Aorta (tissue), 5 donors: ENCODE results near the gene NUBP1. TPM values are rescaled to one million over a fixed set of nuclear protein-coding genes. Genes with fewer than 3 reads are reported as not detected.
A peak's percentile ranks its signal among the peaks of the same experiment; 100 is the strongest.

Experiments used
- ATAC-seq: fragments of 200-7000 bp; cut with Tn5 transposase; one replicate; pipeline ENCODE4 v1.9.1; 2022; ENCODE audit warnings: moderate library complexity; ENCODE audit not compliant: low FRiP score
- DNase-seq, 2 donors: peaks; one replicate each; pipeline ENCODE4 v3.0.0-alpha.2; 2020
- H3K27ac ChIP-seq, 2 donors: one replicate each; pipeline ENCODE4 v1.5.1; 2013; ENCODE audit warnings: low read length in 2 of 2, mild to moderate bottlenecking in 2 of 2, moderate library complexity in 2 of 2, control low read depth in 1 of 2, inconsistent platforms in 1 of 2, low read depth in 1 of 2
- H3K27me3 ChIP-seq, 2 donors: one replicate each; pipeline ENCODE4 v1.6.1; 2013; ENCODE audit warnings: control low read depth in 1 of 2, low read length in 1 of 2, mild to moderate bottlenecking in 1 of 2, moderate library complexity in 1 of 2; ENCODE audit not compliant: insufficient read depth in 2 of 2, control insufficient read depth in 1 of 2
- H3K36me3 ChIP-seq, 2 donors: one replicate each; pipeline ENCODE4 v1.6.1; 2013; ENCODE audit warnings: control low read depth in 1 of 2, low read length in 1 of 2, mild to moderate bottlenecking in 1 of 2; ENCODE audit not compliant: insufficient read depth in 2 of 2, control insufficient read depth in 1 of 2
- H3K4me1 ChIP-seq, 2 donors: one replicate each; pipeline ENCODE4 v1.6.1; 2013; ENCODE audit warnings: low read length in 2 of 2, control low read depth in 1 of 2, mild to moderate bottlenecking in 1 of 2, moderate library complexity in 1 of 2; ENCODE audit not compliant: insufficient read depth in 2 of 2, control insufficient read depth in 1 of 2
- H3K4me3 ChIP-seq, 2 donors: one replicate each; pipeline ENCODE4 v1.5.1; 2013; ENCODE audit warnings: low read length in 2 of 2, control low read depth in 1 of 2, mild to moderate bottlenecking in 1 of 2
- H3K9me3 ChIP-seq: one replicate; pipeline ENCODE4 v1.6.1; 2013; ENCODE audit warnings: mild to moderate bottlenecking, low read length; ENCODE audit not compliant: control insufficient read depth
- WGBS, 2 donors: extraction: QIAGEN DNeasy Blood & Tissue Kit; methylation state at CpG; one replicate each; pipeline ENCODE4 v1.1.7; 2013; 5-methylcytosine and 5-hydroxymethylcytosine counted together
- intact Hi-C, 2 donors: fragments of 100-400 bp; cut with DNase I; formaldehyde crosslinking; loops; one replicate each; pipeline versions ENCODE4 v1.14.2 to v1.15.0; 2022
- polyA plus RNA-seq, 2 donors: library from polyadenylated mRNA; stranded (reverse); fragments of 200-250 nt; gene quantifications; one replicate each; pipeline ENCODE4 v1.2.3, GENCODE V29; 2013
- total RNA-seq, 2 donors: library from RNA; stranded (reverse); fragmentation: NEBNext Ultra II Directional; extraction: Animal tissue kit (Norgen Biotek cat#: 25700); gene quantifications; one replicate each; pipeline ENCODE4 v1.2.1, GENCODE V29; 2021
- donor health status: healthy with polysubstance abuse.
- donor health status: Bipolar disorder and iron deficiency.
- donor health status: DM: no; HTN: no; CAD: no.
- donor health status: DM: no; HTN: no; CAD: no.
- donor health status: DM: yes; HTN: yes; CAD: no.

The NUBP1 gene
- total and polyA plus RNA-seq, 4 donors = 29.6 to 37.2 (median 31.3) TPM

DNA sequence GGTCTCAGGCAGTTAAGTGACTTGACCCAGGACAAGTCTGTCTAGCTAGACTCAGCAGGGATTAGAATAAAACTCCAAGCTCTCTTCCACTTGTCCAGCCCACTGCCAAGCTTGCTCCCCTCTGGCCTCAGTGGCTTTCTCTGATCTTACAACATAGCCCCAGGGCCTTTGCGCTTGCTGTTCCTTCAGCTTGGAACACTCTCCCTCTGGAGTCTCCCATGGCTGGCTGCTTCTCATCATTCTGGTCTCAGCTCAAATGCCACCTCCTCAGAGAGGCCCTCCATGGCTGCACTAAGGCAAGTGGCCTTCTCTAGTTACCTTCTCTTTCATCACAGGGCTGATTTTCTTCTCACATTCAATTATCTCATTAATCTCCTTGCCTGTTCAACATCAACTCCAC, 73.9 kb downstream of the NUBP1 start:
- no peak overlapping the region for H3K4me3 ChIP-seq
- no peak for ATAC-seq

GRCh38 chr16:10817963-10818941, 74.6 kb downstream of the NUBP1 start, which contains the start of gene TVP23A:
TSS of gene TVP23A (minus strand) at chr16:10818794. CDS start at chr16:10818493, 301 bp downstream.
- ATAC-seq (peak; percentile 52), DNase-seq (peak in 1 of 2 donors; percentile 42)
- H3K27ac ChIP-seq = no peak within 1 kb of the TSS
- H3K36me3 ChIP-seq = no peaks in the 10 kb centered on the region
- H3K9me3 ChIP-seq = no peaks in the 10 kb centered on the region
- peak within 1 kb of the TSS; percentile 8 to 48 for H3K4me3 ChIP-seq
- intact Hi-C loops = no loop called here
- WGBS, 2 donors = 16% methylated on average over 55 to 64 of the region's 64 CpGs
- H3K4me1 ChIP-seq = no peaks in the 10 kb centered on the region
- no peaks in the 10 kb centered on the region for H3K27me3 ChIP-seq

More for the DNA sequence above, 73.9 kb downstream of the NUBP1 start:
- Histone ChIP-seq H3K4me1 (no peaks in the 10 kb centered on the region), H3K9me3 (no peaks in the 10 kb centered on the region), H3K36me3 (no peaks in the 10 kb centered on the region), H3K27ac (no peak overlapping the region), H3K27me3 (no peaks in the 10 kb centered on the region)
- DNase-seq = peak in 1 of 2 donors; percentile 8
- intact Hi-C loops = no loop called here
- WGBS, 2 donors = 100% methylated on average over 1 of the region's 1 CpG

Other genes with a start within 250 kb of the NUBP1 start
- 100 to 1,000 TPM; 133 to 143 TPM for gene EMP2, start 163.2 kb upstream of the NUBP1 start, total RNA-seq
- gene EMP2, start 163.2 kb upstream of the NUBP1 start, polyA plus RNA-seq = 10 to 100 TPM; 18.9 to 52.6 TPM
- under 1 TPM; 0.29 to 0.39 TPM for gene TEKT5, start 48.9 kb upstream of the NUBP1 start, total RNA-seq
- gene TEKT5, start 48.9 kb upstream of the NUBP1 start, polyA plus RNA-seq = 1 to 10 TPM in 1 of 2 donors, not detected in 1; 2.9 TPM
- 1 to 10 TPM in 1 of 2 donors, under 1 TPM in 1; 0.58 to 5.6 TPM for gene TVP23A, start 75.0 kb downstream of the NUBP1 start, total RNA-seq
- gene TVP23A, start 75.0 kb downstream of the NUBP1 start, polyA plus RNA-seq = under 1 TPM in 1 of 2 donors, not detected in 1; 0.51 TPM
- 100 to 1,000 TPM in 1 of 2 donors, 10 to 100 TPM in 1; 19.6 to 104 TPM for gene CIITA, start 133.4 kb downstream of the NUBP1 start, total RNA-seq
- gene CIITA, start 133.4 kb downstream of the NUBP1 start, polyA plus RNA-seq = 1 to 10 TPM; 2.0 to 2.4 TPM
- gene DEXI, start 198.6 kb downstream of the NUBP1 start, total RNA-seq = 10 to 100 TPM; 41.4 to 42.3 TPM
- gene DEXI, start 198.6 kb downstream of the NUBP1 start, polyA plus RNA-seq = 10 to 100 TPM; 46.6 to 60.1 TPM
- 10 to 100 TPM; 27.1 to 28.8 TPM for gene CLEC16A, start 200.7 kb downstream of the NUBP1 start, total RNA-seq
- gene CLEC16A, start 200.7 kb downstream of the NUBP1 start, polyA plus RNA-seq = 10 to 100 TPM in 1 of 2 donors, 1 to 10 TPM in 1; 5.9 to 10.9 TPM